Calu3 (cell line): ENCODE measurements around the gene REG1B. TPM values are rescaled to one million over a fixed set of nuclear protein-coding genes. Genes with fewer than 3 reads are reported as not detected.

Experiments used
- BruUV-seq: library from RNA; stranded (reverse); fragments of 400-500 nt; replicated peaks from 2 replicates; lab custom pipeline; 2021; lab: Mats Ljungman, UMichigan
- CTCF ChIA-PET: fragments of 300-600 bp; sonication (Branson Sonifier 250); formaldehyde crosslinking; loops from one replicate; lab custom pipeline; 2022; ENCODE audit warnings: antibody characterized with exemption; lab: Charles Lee
- DNase-seq: peaks from one replicate; pipeline ENCODE4 v3.0.0; 2022
- H3K27ac Mint-ChIP-seq: one replicate; pipeline ENCODE4 v1.8.0; 2022; ENCODE audit warnings: mixed read lengths; ENCODE audit not compliant: unreplicated experiment
- H3K27me3 Mint-ChIP-seq: one replicate; pipeline ENCODE4 v1.8.0; 2022; ENCODE audit warnings: mixed read lengths; ENCODE audit not compliant: unreplicated experiment
- H3K36me3 Mint-ChIP-seq: one replicate; pipeline ENCODE4 v1.8.0; 2022; ENCODE audit warnings: mild to moderate bottlenecking, moderate library complexity, mixed read lengths; ENCODE audit not compliant: insufficient read depth, unreplicated experiment
- H3K4me1 Mint-ChIP-seq: one replicate; pipeline ENCODE4 v1.8.0; 2022; ENCODE audit warnings: mild to moderate bottlenecking, low read depth, mixed read lengths; ENCODE audit not compliant: unreplicated experiment
- H3K4me3 Mint-ChIP-seq: one replicate; pipeline ENCODE4 v1.8.0; 2022; ENCODE audit warnings: mild to moderate bottlenecking, low read depth, moderate library complexity, mixed read lengths; ENCODE audit not compliant: unreplicated experiment
- H3K9me3 Mint-ChIP-seq: one replicate; pipeline ENCODE4 v1.8.0; 2022; ENCODE audit warnings: low read depth, mixed read lengths; ENCODE audit not compliant: unreplicated experiment
- CTCF ChIP-seq: fragments of 200-600 bp; IDR thresholded peaks from one replicate; pipeline ENCODE4 v1.8.0; 2022; ENCODE audit warnings: antibody characterized with exemption; ENCODE audit not compliant: unreplicated experiment
- intact Hi-C: fragments of 100-400 bp; cut with micrococcal nuclease; formaldehyde crosslinking; loops from one replicate; pipeline ENCODE4 v1.10.0; 2022; ENCODE audit not compliant: unreplicated experiment
- total RNA-seq: library from RNA; stranded (reverse); gene quantifications from 2 replicates; pipeline ENCODE4 v1.2.3, GENCODE V29; 2022

REG1B gene
- total RNA-seq, 1 experiment from 2014 or later: not detected

- Mint-ChIP-seq H3K9me3 (peaks cover 14% of the 10 kb centered on the region), H3K27ac (no peak overlapping the region), H3K4me1 (no peaks in the 10 kb centered on the region), H3K36me3 (no peaks in the 10 kb centered on the region), H3K27me3 (no peaks in the 10 kb centered on the region), H3K4me3 (no peak overlapping the region)
- no TSS peak for BruUV-seq
- DNase-seq: no peak
- no peak for TF ChIP-seq CTCF
- intact Hi-C loops: no loop called here
- CTCF ChIA-PET: no interaction called here
Measured at GRCh38 chr2:79099140-79099686, 11.4 kb upstream of the REG1B start.

DNA sequence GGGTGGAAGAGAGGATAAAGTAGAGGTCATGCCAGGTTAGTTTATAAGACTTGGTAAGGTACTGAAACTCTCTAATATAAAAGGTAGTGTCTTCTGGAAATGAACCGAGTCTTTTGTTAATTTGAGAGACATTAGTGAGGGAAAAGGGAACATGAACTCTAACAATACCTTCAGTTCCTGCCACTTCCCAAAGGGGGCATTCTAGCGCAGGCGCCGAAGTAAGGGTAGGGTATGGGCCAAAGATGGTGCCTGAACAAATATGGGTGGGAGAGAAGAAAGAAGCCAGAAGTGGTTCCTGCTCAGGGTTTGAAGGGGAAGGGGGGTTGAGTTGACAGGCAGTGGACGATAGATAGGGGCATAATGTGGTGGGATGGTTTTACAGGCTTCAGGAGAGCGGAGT is 10.1 kb upstream of the REG1B start:
- intact Hi-C loops: no loop called here
- Mint-ChIP-seq H3K27me3 (no peaks in the 10 kb centered on the region), H3K4me1 (no peaks in the 10 kb centered on the region), H3K9me3 (peaks cover 14% of the 10 kb centered on the region), H3K36me3 (no peaks in the 10 kb centered on the region), H3K27ac (no peak overlapping the region), H3K4me3 (no peak overlapping the region)
- BruUV-seq: no TSS peak
- DNase-seq: no peak
- TF ChIP-seq CTCF: no peak
- CTCF ChIA-PET: no interaction called here

- peaks cover 11% of the 10 kb centered on the region for H3K9me3 Mint-ChIP-seq
- H3K36me3 Mint-ChIP-seq: no peaks in the 10 kb centered on the region
- H3K4me3 Mint-ChIP-seq: no peak overlapping the region
- intact Hi-C loops: no loop called here
- no peak overlapping the region for H3K27ac Mint-ChIP-seq
- no peak for DNase-seq
- CTCF ChIA-PET: no interaction called here
- TF ChIP-seq CTCF: no peak
- H3K4me1 Mint-ChIP-seq: no peaks in the 10 kb centered on the region
- BruUV-seq: no TSS peak
- H3K27me3 Mint-ChIP-seq: no peaks in the 10 kb centered on the region
Measured at GRCh38 chr2:79090693-79091092, 2.9 kb upstream of the REG1B start.

- Mint-ChIP-seq H3K27me3 (no peaks in the 10 kb centered on the region), H3K27ac (no peak overlapping the region), H3K9me3 (peaks cover 23% of the 10 kb centered on the region), H3K4me1 (no peaks in the 10 kb centered on the region), H3K4me3 (no peak overlapping the region), H3K36me3 (no peaks in the 10 kb centered on the region)
- CTCF ChIA-PET: no interaction called here
- no peak for DNase-seq
- TF ChIP-seq CTCF: no peak
- BruUV-seq: no TSS peak
- intact Hi-C loops: no loop called here
Measured at GRCh38 chr2:79086255-79086654, 1.5 kb downstream of the REG1B start.
